ENCODE data around the gene YARS2. TPM values are rescaled to one million over a fixed set of nuclear protein-coding genes. Genes with fewer than 3 reads are reported as not detected.

Gene YARS2
- total and polyA plus RNA-seq, 2 of the 13 experiments (the other 11 are each of a cell fraction or from before 2014, with no cell fraction given), result 17.9 to 39.6 TPM

Small RNA genes lying within 50 kb of the gene (small RNA-seq; reads per million reads assigned to genes)
- gene RF00019 (ENCODE audit: insufficient read depth in 2 of 3, insufficient read length in 3 of 3, low read depth in 2 of 3, low replicate concordance in 1 of 3), result 0 reads per million in 3 experiments

Other genes starting within 250 kb of the YARS2 start
- gene DNM1L, start 76.6 kb downstream of the YARS2 start, total RNA-seq (2016; rRNA removed; fragmentation: Illumina TruSeq; extraction: Trizol), result 65.8 and 81.5 TPM in 2 replicates
- 27.6 and 35.9 TPM in 2 replicates for gene DNM1L, start 76.6 kb downstream of the YARS2 start, polyA plus RNA-seq (2011; rRNA removed)
- gene PKP2, start 140.9 kb upstream of the YARS2 start, total RNA-seq (2016; rRNA removed; fragmentation: Illumina TruSeq; extraction: Trizol), result 25.3 and 27.5 TPM in 2 replicates
- gene PKP2, start 140.9 kb upstream of the YARS2 start, polyA plus RNA-seq (2011; rRNA removed), result 11.5 and 15.1 TPM in 2 replicates

Data from HepG2 (cell line).